Measurements from ENCODE around the gene ELP1. TPM values are rescaled to one million over a fixed set of nuclear protein-coding genes. Genes with fewer than 3 reads are reported as not detected.
"Not testable (repeated sequence)": the region's sequence is repeated elsewhere in the genome, so short reads cannot be mapped to it uniquely, and the experiment has no call there.

The ELP1 gene
- total RNA-seq, 1 donor from 2014 or later, result 20.1 TPM

- DNase-seq (no peak), ATAC-seq (ENCODE audit: poor library complexity) (no peak)
- intact Hi-C loops (cut with DNase I), result no loop called here
Measured at GRCh38 chr9:108863891-108864290, 70.0 kb downstream of the ELP1 start.

GRCh38 chr9:108861997-108862396 lies 71.9 kb downstream of the ELP1 start, which contains the start of gene ACTL7A:
ACTL7A (plus strand) TSS chr9:108862266; CDS start chr9:108862323, 57 bp downstream.
- no peak for DNase-seq
- intact Hi-C loops (cut with DNase I), result no loop called here
- ATAC-seq (ENCODE audit: poor library complexity), result no peak

GRCh38 chr9:108861464-108861863 lies 72.5 kb downstream of the ELP1 start:
- DNase-seq, result no peak
- intact Hi-C loops (cut with DNase I), result no loop called here
- no peak for ATAC-seq (ENCODE audit: poor library complexity)

GRCh38 chr9:108860764-108861163 lies 73.2 kb downstream of the ELP1 start:
- ATAC-seq (ENCODE audit: poor library complexity), result no peak
- intact Hi-C loops (cut with DNase I), result no loop called here

GRCh38 chr9:108860354-108860753 lies 73.6 kb downstream of the ELP1 start:
- ATAC-seq (ENCODE audit: poor library complexity), result no peak
- intact Hi-C loops (cut with DNase I), result no loop called here
- DNase-seq, result no peak

More at GRCh38 chr9:108860764-108861163, 73.2 kb downstream of the ELP1 start:
- no peak for DNase-seq

- no peak for ATAC-seq (ENCODE audit: poor library complexity)
- intact Hi-C loops (cut with DNase I), result no loop called here
- DNase-seq, result no peak
Measured at GRCh38 chr9:108859459-108860114, 74.3 kb downstream of the ELP1 start.

GRCh38 chr9:108857572-108857971 lies 76.4 kb downstream of the ELP1 start:
- intact Hi-C loops (cut with DNase I), result no loop called here
- no peak for ATAC-seq (ENCODE audit: poor library complexity)
- no peak for DNase-seq

GRCh38 chr9:108855888-108856287 lies 78.0 kb downstream of the ELP1 start, which contains the start of gene ACTL7B:
ACTL7B (minus strand) TSS chr9:108855986; CDS start chr9:108855930, 56 bp downstream.
- ATAC-seq (ENCODE audit: poor library complexity) (no peak), DNase-seq (no peak)
- intact Hi-C loops (cut with DNase I), result no loop called here

- no peak for DNase-seq
Measured at GRCh38 chr9:108855529-108855886, 78.4 kb downstream of the ELP1 start.

GRCh38 chr9:108854641-108855528 lies 79.0 kb downstream of the ELP1 start:
- ATAC-seq (ENCODE audit: poor library complexity) (no peak), DNase-seq (no peak)
- intact Hi-C loops (cut with DNase I), result no loop called here

More at GRCh38 chr9:108855529-108855886, 78.4 kb downstream of the ELP1 start:
- intact Hi-C loops (cut with DNase I), result no loop called here
- ATAC-seq (ENCODE audit: poor library complexity), result no peak

GRCh38 chr9:108854094-108854493 lies 79.8 kb downstream of the ELP1 start:
- intact Hi-C loops (cut with DNase I), result no loop called here
- DNase-seq, result no peak
- no peak for ATAC-seq (ENCODE audit: poor library complexity)

- intact Hi-C loops (cut with DNase I), result no loop called here
- no peak for ATAC-seq (ENCODE audit: poor library complexity)
- no peak for DNase-seq
Measured at GRCh38 chr9:108852079-108852478, 81.8 kb downstream of the ELP1 start.

- intact Hi-C loops (cut with DNase I), result no loop called here
- DNase-seq, result no peak
Measured at GRCh38 chr9:108851138-108851537, 82.8 kb downstream of the ELP1 start.

GRCh38 chr9:108850293-108850897 lies 83.5 kb downstream of the ELP1 start:
- intact Hi-C loops (cut with DNase I), result no loop called here
- ATAC-seq (ENCODE audit: poor library complexity) (peak; percentile 51), DNase-seq (no peak)

More at GRCh38 chr9:108851138-108851537, 82.8 kb downstream of the ELP1 start:
- no peak for ATAC-seq (ENCODE audit: poor library complexity)

- ATAC-seq (ENCODE audit: poor library complexity), result not testable (repeated sequence)
Measured at GRCh38 chr9:108848296-108848695, 85.6 kb downstream of the ELP1 start.

GRCh38 chr9:108845947-108846346 lies 88.0 kb downstream of the ELP1 start:
- DNase-seq (no peak), ATAC-seq (ENCODE audit: poor library complexity) (no peak)
- intact Hi-C loops (cut with DNase I), result no loop called here

More at GRCh38 chr9:108848296-108848695, 85.6 kb downstream of the ELP1 start:
- intact Hi-C loops (cut with DNase I); DNase-seq: not testable (repeated sequence)

- intact Hi-C loops (cut with DNase I), result no loop called here
- DNase-seq (no peak), ATAC-seq (ENCODE audit: poor library complexity) (no peak)
Measured at GRCh38 chr9:108845507-108845906, 88.4 kb downstream of the ELP1 start.

- intact Hi-C loops (cut with DNase I), result no loop called here
- no peak for ATAC-seq (ENCODE audit: poor library complexity)
- no peak for DNase-seq
Measured at GRCh38 chr9:108844856-108845255, 89.1 kb downstream of the ELP1 start.

GRCh38 chr9:108844391-108844790 lies 89.5 kb downstream of the ELP1 start:
- peak; percentile 66 for ATAC-seq (ENCODE audit: poor library complexity)
- DNase-seq, result no peak
- intact Hi-C loops (cut with DNase I), result no loop called here
